HG03521 (cell line): ENCODE results near the gene NSMCE3.
A peak's percentile ranks its signal among the peaks of the same experiment; 100 is the strongest.
"Not testable (repeated sequence)": the region's sequence is repeated elsewhere in the genome, so short reads cannot be mapped to it uniquely, and the experiment has no call there.

Experiments used
- ATAC-seq: cut with Tn5 transposase; IDR thresholded peaks from one replicate; pipeline ENCODE4 v1.9.1; 2021; ENCODE audit warnings: mild to moderate bottlenecking, moderate library complexity; ENCODE audit not compliant: unreplicated experiment

The NSMCE3 gene

DNA sequence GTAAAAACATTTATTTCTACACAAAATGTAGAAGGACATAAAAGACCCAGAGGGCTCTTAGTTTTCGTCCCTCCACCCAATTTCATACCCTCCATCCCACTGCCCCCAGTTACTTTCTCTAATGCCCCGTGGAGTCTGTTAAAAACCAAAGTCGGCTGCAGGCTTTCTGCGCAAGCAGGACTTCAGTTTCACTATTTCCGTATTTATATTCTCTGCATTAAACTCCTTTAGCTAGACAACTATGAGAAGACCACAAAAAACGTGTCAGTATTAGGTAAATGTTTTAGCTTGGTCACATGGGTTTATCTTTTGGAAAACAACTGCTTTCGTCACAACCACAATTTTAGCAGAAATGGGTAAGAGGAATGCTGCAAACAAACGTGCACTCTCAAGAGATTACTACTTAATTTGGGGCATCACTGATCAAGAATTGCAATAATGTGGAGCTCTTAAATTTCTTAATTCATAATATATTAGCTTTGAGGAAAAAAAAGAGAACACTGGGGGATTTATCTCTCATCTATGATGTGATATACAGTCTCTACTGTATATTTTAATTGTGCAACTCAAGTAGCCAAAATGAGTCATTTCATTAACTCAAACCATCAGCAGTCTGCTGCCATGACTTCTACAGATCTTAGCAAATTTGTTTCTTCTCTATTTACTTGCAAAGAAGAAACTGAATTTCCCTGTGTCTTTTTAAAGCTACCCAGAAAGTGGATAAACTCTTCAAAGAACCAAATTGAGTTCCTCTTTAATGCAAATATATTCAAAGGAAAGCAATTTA is 740 bp upstream of the NSMCE3 start:
- peak; percentile 15 for ATAC-seq

DNA sequence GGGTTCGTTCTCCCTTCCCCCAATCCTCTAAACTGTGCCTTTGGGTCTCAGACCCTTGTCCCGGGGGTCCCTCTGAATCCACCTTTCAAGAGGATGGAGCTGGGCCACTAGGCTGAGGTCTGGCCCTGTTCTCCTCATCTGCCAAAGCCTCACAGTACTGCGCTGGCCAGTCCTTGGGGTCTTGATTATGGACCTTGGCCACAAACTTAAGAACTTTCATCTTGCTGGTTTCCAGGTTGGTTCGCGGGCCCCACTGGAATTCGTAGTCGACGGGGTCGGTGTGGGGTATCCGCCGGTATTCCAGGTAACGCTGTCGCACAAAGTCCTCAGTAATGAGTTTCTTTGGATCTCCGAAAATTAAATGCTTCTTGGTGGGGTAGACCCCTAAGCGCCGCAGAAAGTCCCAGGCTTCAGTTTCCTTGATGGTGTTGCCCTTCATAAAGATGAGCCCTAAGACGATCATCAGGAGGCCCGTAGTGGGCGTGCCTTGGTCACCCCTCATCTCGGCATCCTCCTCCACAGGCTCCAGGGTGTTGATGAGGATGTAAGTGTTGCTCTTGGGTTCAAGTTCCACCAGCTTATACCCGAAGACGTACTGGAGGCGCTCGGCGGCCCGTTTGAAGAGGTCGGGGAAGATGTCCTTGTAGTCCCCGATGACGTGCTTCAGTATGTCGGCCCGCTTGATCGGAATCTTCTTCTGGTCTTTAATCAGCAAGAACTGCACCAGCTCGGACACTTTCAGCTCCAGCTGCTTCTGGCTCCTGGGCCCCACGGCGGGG is 727 bp downstream of the NSMCE3 start:
- ATAC-seq = peak; percentile 23

DNA sequence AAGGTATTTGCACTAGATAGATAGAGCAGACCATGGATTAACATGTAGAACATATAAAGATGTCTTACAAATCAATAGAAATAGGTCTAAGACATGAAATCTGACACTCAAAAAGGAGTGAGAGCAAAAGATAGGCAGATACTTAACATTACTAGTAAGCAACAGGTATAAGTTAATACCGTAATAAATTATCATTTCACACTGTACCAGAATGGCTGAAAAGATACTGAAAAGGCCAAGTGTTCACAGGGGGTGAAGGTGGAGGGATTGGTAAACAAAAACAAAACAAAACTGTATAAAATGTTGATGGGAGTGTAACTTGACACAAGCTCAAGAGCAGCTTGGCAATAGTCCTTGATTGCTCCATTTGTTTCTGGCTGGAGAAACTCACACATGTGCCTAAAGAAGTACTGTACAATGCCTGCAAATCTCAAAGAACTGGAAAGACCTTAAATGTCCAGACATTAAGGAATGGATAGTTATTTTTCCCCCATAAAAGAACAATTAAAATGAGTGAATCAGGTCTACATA is 3.5 kb downstream of the NSMCE3 start:
- no peak for ATAC-seq

DNA sequence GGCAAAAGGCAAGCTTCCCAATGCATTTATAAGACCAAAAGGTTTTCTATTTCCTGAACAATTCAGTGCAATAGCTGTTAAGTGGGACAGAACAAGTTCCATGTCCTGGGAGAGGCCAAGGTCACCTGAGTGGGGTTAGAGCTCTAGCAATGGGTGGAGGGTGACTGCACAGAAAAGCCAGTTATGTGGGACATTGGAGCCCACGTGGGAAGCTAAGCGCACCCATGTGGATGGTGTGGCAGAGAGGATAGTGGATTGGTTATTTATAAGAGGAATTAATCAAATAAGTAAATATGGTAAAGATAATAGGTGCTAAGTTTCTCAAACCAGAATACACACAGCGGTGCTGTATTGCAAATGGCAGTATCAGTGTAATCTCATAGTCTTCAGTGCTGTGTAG is 6.3 kb downstream of the NSMCE3 start:
- ATAC-seq = no peak

DNA sequence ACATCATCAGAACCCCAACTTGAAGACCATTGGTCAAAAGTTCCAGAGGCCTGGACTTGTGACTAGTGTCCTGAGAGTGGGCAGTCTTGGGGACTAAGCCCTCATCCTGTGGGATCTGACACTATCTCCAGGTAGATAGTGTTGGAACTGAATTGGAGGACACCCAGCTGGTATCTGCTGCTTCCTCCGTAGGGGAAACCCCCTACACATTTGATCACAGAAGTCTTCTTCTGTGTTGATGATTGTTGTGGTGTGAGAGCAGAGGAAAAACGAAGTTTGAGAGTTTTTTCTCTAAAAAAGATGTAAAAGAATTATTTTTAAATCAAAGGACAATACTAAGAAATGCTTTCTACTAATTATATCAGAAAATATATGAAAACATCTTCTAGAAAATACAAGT is 6.9 kb downstream of the NSMCE3 start:
- no peak for ATAC-seq

DNA sequence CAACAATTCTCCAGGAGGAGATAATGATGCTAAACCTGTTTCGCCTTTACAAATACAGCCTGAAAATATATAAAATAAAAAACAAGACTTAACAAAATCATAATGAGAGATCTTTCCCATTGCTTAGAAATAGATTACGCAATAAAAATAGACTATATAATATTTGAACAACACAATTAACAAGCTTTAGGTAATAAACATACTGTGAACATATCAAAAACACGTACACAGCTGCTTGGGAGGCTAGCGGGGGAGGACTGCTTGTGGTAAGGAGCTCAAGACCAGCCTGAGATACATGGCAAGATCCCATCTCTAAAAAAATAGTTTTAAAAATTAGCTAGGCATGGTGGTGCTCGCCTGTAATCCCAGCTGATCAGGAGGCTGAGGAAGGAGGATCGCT is 8.7 kb downstream of the NSMCE3 start:
- no peak for ATAC-seq

DNA sequence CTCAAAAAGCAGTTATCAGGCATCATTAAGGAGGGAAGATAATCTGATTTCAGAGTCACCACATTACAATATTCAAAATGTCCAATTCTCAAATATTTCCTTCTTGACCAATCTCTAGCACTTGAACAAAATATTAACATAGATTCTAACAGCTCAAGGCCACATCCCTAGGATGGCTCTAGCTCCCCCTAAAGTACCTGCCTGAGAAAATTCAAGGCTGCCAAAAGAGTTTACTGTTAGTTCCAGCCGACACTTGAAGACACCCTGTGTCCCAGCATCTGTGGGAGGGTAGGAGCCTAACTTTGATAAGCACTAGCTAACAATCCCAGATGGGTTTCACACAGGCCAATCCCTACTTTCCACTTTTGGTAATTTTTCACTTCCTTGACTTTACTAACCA is 10.4 kb downstream of the NSMCE3 start:
- ATAC-seq = no peak

DNA sequence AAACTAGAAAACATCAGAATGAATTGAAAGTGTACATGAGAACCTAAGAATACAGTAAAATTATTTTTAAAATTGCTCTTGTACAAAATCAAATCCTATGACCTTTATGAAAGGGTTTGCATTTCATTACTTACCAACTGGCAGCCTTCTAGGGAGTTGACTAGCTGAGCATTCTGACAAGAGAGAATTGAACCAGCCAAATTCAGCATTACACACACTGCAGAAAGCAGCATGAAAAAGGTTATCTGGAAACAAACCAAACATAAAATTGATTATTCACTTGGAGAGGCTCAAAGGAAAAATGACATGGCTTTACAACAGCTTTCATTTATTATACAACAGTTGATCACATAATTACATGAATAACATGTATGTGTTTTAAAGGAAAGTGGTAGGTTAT is 17.4 kb downstream of the NSMCE3 start:
- no peak for ATAC-seq

DNA sequence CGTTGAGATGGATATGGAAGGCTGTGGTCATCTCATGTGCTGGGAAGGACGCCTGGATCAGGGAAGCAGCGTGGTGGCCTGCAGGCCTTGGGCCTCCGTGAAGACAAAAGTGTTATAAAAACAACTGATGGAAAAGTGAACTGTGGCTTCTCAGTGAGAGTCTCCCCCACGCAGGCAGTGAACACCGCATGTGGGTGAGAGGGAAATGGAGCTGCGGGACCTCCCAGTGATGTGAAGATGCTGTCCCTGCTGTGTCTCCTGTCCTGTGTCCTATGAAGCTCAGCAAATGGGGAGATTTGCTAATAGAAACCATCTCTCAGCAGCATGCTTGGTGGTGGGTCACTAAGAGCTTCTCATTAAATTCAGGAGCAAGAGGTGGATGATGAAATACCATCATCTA is 25.1 kb downstream of the NSMCE3 start:
- no peak for ATAC-seq

DNA sequence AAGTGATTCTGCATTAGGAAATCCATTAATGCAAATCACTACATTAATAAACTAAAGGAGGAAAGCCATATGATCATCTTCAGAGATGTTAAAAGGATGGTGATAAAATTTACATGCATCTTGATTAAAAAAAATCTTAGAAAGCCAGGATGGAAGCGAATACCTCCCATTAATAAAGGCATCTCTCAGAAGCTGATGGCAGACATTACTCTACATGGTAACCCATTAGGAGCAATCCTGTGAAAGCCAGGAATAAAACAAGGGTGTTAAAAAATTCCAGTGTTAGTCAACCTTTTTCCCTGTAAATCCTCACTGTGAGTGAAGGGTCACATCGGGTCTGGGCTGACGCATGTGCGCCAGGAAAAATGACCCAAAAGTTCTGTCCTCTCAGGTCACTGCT is 25.5 kb downstream of the NSMCE3 start:
- no peak for ATAC-seq

DNA sequence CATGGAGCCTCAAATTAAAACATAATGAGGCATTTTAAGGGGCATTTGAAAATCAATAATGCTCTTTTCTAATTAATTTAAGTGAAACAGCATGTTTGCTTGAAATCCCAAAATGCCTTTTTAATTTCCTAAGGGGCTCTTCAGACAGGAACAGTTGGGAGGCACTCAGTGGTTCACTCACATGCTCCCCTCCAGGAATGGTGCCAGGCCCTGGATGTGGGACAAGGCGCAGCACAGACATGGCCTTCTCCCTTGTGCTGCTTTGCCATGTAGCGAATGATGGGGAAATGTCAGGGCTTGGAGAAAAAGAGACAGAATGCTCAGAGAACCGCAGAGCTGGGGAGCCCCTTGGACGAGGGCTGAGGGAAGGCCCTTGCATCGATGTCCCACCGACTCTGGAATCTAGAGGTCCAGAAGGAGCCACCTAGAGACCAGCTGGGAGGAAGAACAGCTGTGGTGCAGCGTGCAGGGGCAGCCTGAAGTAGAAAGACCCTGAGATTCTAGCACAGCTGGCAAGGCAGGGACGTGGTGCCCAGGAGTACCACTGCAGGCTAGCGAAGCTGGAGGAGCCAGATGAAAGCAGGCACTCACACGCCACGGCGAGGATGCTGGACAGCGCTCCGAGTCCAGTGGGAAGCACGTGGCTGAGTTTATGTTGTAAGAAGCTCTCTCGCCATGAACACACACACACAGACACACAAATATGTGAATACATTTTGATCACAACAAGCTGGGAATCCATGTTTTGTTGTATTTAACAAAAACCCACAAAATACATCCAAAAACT is 27.0 kb downstream of the NSMCE3 start:
- no peak for ATAC-seq

DNA sequence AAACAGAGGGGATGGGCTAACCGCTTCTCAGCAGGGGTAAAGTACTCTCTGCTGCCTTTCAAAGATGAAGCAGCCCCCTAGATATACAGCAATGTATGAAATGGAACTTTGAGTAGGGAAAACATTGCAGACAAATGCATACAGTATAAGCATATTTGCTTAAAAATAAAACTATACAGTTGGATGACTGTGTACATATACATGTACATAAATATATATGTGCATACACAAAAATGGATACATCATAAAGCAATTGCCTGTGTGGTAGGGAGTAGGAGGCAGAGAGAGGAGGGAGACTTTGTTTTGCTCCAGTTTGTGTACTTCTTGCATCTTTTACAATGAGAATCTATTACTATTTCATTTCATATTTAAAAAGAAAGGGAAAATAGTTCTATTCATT is 28.4 kb downstream of the NSMCE3 start:
- no peak for ATAC-seq

DNA sequence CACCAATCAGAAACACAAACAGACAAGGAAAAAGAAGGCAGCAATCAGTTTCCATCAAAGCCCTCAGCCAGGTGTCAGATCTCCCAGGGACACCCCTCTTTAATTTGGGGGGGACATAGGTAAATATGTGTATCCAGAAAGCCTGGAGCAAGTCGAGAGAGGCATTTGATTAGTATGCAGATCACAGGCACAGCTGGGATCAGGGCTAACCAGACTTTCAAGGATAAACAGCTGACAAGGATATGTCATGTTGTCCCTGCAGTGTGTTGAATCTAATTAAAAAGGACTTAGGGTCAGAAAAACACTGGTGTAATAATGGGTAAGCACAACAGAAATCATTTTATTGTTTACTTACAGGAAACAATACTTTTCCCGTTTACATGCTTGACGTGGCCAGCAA is 30.2 kb downstream of the NSMCE3 start:
- ATAC-seq = no peak

DNA sequence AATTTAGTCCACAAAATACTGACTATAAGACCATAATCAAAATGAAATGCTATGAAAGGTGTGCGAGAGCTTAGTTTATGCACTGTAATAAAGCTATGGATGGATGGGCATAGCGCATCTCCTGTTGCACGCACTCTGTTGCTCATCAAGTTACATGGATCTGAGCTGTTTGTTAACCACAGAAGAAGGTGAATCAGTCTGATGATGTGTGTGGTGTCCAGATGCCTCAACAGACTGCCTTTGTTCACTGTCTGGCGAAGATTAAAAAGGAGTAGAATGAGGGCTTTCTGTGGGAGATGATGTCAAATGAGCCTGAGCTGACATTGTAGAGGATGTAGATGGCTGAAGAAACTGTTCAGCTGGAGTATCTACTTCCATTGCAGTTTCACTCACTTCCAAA is 36.1 kb downstream of the NSMCE3 start:
- ATAC-seq = no peak

DNA sequence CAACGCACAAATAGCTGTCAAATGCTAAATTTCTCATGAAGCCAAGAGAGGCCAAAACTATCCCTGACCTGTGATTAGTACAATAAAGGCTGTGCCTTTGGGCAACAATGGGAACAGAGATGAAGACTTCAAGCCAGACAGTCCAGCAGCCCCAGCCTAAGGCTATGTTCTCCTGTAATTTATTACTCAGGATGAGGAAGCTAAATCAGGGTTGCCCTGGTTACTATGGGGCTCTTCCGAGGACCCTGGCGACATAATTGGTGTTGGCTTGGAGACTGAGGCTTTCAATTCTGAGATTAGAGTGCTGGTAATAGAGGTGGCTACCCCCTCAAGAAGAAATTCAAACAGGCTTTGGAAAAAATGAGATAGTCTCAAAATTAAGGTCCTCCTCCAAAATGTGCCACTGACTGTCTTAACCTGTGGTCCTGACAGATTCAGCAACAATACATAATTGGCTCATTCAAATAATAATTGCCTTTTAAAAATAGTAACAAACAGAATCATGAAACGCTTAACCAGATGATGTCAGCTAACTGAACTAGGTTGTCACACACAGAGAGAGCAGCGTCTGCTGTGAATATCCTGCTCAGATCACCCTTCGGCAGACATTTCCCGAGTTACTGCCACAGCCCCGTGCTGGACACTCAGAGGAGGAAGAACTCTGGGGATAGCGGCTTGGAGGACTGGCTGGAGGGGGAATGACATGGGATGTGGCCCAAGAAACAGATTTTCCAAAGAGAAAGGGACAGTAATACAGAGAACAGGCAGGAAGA is 43.0 kb downstream of the NSMCE3 start:
- ATAC-seq = no peak

DNA sequence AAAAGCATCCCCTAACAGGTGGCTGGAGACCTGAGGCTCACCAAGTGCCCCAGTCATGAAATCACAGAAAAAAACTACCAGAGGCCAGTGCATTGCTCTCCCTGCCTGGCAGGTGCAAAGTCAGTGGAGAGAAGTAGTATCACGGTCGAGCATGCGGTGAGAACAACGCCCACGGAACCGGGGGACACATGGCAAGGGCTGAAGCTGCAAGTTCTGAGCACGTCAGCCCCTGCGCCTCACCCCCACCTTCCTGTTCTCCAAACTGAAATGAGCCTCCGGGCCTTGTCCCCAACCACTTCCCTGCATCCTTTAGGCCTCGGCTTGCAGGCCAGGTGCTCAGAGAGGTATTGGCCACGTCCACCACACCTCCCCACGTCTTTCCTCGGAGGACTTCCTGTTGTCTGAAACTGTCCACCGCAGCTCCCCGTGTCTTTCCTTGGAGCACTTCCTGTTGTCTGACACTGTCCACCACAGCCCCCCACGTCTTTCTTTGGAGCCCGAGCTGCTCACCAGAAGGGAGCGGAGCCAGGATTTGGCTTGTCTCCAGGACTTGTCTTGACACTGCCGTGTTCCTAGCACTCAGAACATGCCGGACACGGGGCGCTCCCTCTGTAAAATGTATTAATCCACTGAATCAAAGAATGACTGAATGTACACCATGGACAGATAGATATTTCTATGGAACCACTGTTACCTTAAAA is 43.9 kb downstream of the NSMCE3 start:
- no peak for ATAC-seq

DNA sequence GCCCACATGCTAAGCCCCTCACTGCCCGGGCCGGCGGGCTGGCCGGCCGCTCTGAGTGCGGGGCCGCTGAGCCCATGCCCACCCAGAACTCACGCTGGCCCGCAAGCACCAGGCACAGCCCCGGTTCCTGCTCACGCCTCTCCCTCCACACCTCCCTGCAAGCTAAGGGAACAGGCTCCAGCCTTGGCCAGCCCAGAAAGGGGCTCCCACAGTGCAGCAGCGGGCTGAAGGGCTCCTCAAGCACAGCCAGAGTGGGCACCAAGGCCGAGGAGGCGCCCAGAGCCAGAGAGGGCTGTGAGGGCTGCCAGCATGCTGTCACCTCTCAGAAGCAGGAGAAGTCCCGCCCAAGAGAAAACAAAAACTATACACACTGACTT is 44.6 kb downstream of the NSMCE3 start:
- not testable (repeated sequence) for ATAC-seq

DNA sequence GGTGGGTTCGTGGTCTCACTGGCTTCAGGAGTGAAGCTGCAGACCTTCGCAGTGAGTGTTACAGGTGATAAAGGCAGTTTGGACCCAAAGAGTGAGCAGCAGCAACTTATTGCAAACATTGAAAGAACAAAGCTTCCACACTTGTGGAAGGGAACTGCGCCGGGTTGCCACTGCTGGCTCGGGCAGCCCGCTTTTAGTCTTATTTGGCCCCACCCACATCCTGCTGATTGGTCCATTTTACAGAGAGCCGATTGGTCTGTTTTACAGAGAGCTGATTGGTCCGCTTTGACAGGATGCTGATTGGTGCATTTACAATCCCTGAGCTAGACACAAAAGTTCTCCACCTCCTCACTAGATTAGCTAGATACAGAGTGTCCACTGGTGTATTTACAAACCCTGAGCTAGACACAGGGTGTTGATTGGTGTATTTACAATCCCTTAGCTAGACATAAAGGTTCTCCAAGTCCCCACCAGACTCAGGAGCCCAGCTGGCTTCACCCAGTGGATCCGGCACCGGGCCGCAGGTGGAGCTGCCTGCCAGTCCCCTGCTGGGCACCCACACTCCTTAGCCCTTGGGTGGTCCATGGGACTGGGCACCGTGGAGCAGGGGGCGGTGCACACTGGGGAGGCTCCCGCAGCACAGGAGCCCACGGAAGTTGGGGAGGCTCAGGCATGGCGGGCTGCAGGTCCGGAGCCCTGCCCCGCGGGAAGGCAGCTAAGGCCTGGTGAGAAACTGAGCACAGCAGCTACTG is 45.2 kb downstream of the NSMCE3 start:
- not testable (repeated sequence) for ATAC-seq

DNA sequence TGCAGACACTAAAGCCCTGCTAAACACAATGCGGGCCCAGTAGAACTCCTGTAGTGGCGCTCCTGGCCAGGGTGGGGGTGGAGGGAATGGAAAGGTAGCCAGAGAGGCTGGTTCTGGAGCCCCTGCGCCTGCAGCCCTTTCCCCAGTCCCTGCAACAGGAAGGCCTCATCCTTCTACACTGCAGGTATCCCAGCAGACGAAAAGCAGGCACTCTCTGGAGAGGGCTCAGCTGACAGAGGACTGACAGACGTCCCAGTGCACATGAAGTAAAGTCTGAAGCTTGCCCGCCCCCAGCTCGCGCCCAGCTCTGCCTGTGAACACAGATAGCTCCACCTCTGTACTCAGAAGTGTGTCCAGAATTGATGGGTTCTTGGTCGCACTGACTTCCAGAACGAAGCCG is 46.0 kb downstream of the NSMCE3 start:
- ATAC-seq = no peak
